ENCODE data around the gene PDE6A. TPM values are rescaled to one million over a fixed set of nuclear protein-coding genes. Genes with fewer than 3 reads are reported as not detected.

Gene PDE6A
- 0.05 TPM for total RNA-seq
- long read RNA-seq = 0 reads

GRCh38 chr5:149944666-149945065 is at the start of gene PDE6A:
TSS of gene PDE6A (minus strand) at chr5:149944793. CDS start at chr5:149944673, 120 bp downstream.
- ATAC-seq (no peak), DNase-seq (ENCODE audit: missing footprints) (no peak)
- intact Hi-C loops (cut with DNase I) = no loop called here

GRCh38 chr5:149993471-149993870 is 48.9 kb upstream of the PDE6A start:
- ATAC-seq (no peak), DNase-seq (ENCODE audit: missing footprints) (no peak)
- intact Hi-C loops (cut with DNase I) = no loop called here

- ATAC-seq (peak; percentile 67), DNase-seq (ENCODE audit: missing footprints) (no peak)
- intact Hi-C loops (cut with DNase I) = loop anchor here (1.0 to 2.0 kb wide), 2 partner anchors 156 to 354 kb away; no protein-coding TSS in a partner anchor
Observed at GRCh38 chr5:149990518-149991376, 46.2 kb upstream of the PDE6A start.

- DNase-seq (ENCODE audit: missing footprints) (no peak), ATAC-seq (no peak)
- intact Hi-C loops (cut with DNase I) = no loop called here
Observed at GRCh38 chr5:149988126-149988525, 43.5 kb upstream of the PDE6A start.

- ATAC-seq = no peak
- intact Hi-C loops (cut with DNase I) = no loop called here
Observed at GRCh38 chr5:149982505-149982904, 37.9 kb upstream of the PDE6A start.

GRCh38 chr5:149981206-149981605 is 36.6 kb upstream of the PDE6A start:
- no peak for DNase-seq (ENCODE audit: missing footprints)
- intact Hi-C loops (cut with DNase I) = no loop called here
- ATAC-seq = no peak

More at GRCh38 chr5:149982505-149982904, 37.9 kb upstream of the PDE6A start:
- DNase-seq (ENCODE audit: missing footprints) = no peak

GRCh38 chr5:149979896-149980295 is 35.3 kb upstream of the PDE6A start:
- no peak for ATAC-seq
- intact Hi-C loops (cut with DNase I) = no loop called here
- DNase-seq (ENCODE audit: missing footprints) = no peak

GRCh38 chr5:149975409-149975808 is 30.8 kb upstream of the PDE6A start:
- ATAC-seq (no peak), DNase-seq (ENCODE audit: missing footprints) (no peak)
- intact Hi-C loops (cut with DNase I) = no loop called here

GRCh38 chr5:149969181-149969930 is 24.8 kb upstream of the PDE6A start:
- intact Hi-C loops (cut with DNase I) = loop anchor here (10.0 kb wide), 1 partner anchor 235 kb away; the partner anchor contains the start of gene PPARGC1B
- ATAC-seq = no peak
- DNase-seq (ENCODE audit: missing footprints) = no peak

GRCh38 chr5:149966946-149967345 is 22.4 kb upstream of the PDE6A start:
- DNase-seq (ENCODE audit: missing footprints) (no peak), ATAC-seq (no peak)
- intact Hi-C loops (cut with DNase I) = loop anchor here (10.0 kb wide), 1 partner anchor 232 kb away; the partner anchor contains the start of gene PPARGC1B

GRCh38 chr5:149963729-149964128 is 19.1 kb upstream of the PDE6A start:
- no peak for DNase-seq (ENCODE audit: missing footprints)
- no peak for ATAC-seq
- intact Hi-C loops (cut with DNase I) = loop anchor here (5.0 to 10.0 kb wide), 3 partner anchors 111 to 229 kb away; partner anchors contain the start of gene PPARGC1B

GRCh38 chr5:149962601-149963300 is 18.2 kb upstream of the PDE6A start:
- no peak for DNase-seq (ENCODE audit: missing footprints)
- intact Hi-C loops (cut with DNase I) = loop anchor here (5.0 to 10.0 kb wide), 3 partner anchors 110 to 228 kb away; partner anchors contain the start of gene PPARGC1B
- no peak for ATAC-seq

GRCh38 chr5:149961957-149962409 is 17.4 kb upstream of the PDE6A start:
- intact Hi-C loops (cut with DNase I) = loop anchor here (2.0 to 10.0 kb wide), 4 partner anchors 110 to 323 kb away; partner anchors contain the start of gene PPARGC1B
- ATAC-seq = no peak
- no peak for DNase-seq (ENCODE audit: missing footprints)

GRCh38 chr5:149961186-149961685 is 16.6 kb upstream of the PDE6A start:
- ATAC-seq = no peak
- no peak for DNase-seq (ENCODE audit: missing footprints)
- intact Hi-C loops (cut with DNase I) = loop anchor here (2.0 to 10.0 kb wide), 4 partner anchors 109 to 322 kb away; partner anchors contain the start of gene PPARGC1B

GRCh38 chr5:149960272-149961185 is 15.9 kb upstream of the PDE6A start, which contains the start of gene SLC26A2:
TSS of gene SLC26A2 (plus strand) at chr5:149960758. CDS start at chr5:149977653, 16,895 bp downstream.
- ATAC-seq (peak; percentile 100), DNase-seq (ENCODE audit: missing footprints) (peak; percentile 98)
- intact Hi-C loops (cut with DNase I) = loop anchor here (2.0 to 10.0 kb wide), 4 partner anchors 108 to 322 kb away; partner anchors contain the start of gene PPARGC1B

GRCh38 chr5:149959406-149960236 is 15.0 kb upstream of the PDE6A start:
- no peak for DNase-seq (ENCODE audit: missing footprints)
- ATAC-seq = no peak
- intact Hi-C loops (cut with DNase I) = loop anchor here (2.0 to 10.0 kb wide), 4 partner anchors 107 to 321 kb away; partner anchors contain the start of gene PPARGC1B

Measured in Right ventricle myocardium inferior (tissue), 1 donor.